Kidney tubule cell (primary cell): Measurements from ENCODE around the gene USP34.
A peak's percentile ranks its signal among the peaks of the same experiment; 100 is the strongest.
"Not testable (repeated sequence)": the region's sequence is repeated elsewhere in the genome, so short reads cannot be mapped to it uniquely, and the experiment has no call there.

Experiments used
- DNase-seq: peaks from one replicate; pipeline ENCODE4 v3.0.0-alpha.2; 2018; ENCODE audit warnings: low spot score

Gene USP34

DNA sequence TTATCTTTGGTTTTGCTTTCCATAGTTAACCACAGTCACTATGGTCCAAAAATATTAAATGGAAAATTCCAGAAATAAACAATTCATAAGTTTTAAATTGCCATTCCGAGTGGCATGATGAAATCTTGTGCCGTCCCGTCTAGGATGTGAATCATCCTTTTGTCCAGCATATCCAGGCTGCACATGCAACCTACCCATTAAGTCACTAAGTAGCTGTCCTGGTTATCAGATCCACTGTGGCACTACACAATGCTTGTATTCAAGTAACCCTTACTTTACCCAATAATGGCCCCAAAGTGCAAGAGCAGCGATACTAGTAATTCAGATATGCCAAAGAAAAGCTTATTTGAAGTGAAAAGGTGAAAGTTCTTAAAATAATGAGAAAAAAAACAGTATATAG is 10.7 kb downstream of the USP34 start:
- peak; percentile 73 for DNase-seq

DNA sequence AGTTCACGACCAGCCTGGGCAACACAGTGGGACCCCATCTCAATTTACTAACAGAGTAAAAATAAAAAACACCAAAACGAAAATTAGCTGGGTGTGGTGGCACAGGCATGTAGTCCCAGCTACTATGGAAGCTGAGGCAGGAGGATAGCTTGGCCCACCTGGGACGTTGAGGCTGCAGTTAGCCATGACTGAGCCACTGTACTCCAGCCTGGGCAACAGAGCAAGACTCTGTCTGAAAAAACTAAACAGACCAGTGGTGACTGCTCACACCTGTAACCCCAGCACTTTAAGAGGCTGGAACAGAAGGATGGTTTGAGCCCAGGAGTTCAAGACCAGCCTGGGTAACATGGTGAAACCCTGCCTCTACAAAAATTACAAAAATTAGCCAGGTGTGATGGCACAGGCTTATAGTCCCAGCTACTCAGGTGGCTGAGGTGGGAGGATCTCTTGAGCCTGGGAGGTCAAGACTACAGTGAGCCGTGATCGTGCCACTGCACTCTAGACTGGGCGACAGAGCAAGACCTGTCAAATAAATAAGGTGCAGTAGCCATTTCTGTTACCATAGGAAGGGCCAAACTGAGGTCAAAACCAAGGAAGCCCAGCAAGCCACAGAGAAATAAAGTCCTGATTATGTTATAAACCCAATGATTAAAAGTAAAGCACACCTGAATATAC is 14.0 kb downstream of the USP34 start:
- no peak for DNase-seq

DNA sequence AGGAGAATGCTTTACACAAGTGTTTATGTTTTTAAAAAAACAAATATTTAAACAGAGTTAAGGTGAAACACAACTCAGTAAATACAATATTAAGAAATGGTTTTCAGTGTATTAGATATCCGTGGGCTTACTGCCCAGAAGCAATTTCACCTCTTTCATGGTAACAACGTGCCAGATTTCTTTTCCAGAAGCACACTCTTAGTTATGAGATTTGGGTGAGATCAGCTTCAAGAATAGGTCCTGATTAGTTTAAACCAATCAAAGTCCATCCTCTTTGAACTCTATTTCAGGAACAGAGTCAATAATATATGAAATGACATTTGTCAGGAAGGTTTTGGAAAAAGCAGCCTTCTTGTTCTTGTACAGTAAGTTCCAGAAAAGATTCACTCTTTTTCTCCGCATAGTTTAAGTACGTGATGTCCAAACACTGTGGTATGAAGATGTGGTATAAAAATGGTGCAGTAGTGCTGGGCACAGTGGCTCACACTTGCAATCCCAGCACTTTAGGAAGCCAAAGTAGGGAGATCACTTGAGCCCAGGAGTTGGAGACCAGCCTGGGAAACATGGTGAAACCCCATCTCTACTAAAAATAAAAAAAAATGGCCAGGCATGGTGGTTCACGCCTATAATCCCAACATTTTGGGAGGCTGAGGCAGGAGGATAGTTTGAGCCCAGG is 14.7 kb downstream of the USP34 start:
- no peak for DNase-seq

DNA sequence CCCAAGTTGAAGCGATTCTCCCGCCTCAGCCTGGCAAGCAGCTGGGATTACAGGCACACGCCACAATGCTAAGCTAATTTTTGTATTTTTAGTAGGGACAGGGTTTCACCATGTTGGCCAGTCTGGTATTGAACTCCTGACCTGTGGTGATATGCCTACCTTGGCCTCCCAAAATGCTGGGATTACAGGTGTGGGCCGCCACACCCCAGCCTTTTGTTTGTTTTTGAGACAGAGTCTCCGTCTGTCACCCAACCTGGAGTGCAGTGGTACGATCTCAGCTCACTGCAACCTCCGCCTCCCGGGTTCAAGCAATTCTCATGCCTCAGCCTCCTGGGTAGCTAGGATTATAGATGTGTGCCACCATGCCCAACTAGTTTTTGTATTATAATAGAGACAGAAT is 15.9 kb downstream of the USP34 start:
- not testable (repeated sequence) for DNase-seq

DNA sequence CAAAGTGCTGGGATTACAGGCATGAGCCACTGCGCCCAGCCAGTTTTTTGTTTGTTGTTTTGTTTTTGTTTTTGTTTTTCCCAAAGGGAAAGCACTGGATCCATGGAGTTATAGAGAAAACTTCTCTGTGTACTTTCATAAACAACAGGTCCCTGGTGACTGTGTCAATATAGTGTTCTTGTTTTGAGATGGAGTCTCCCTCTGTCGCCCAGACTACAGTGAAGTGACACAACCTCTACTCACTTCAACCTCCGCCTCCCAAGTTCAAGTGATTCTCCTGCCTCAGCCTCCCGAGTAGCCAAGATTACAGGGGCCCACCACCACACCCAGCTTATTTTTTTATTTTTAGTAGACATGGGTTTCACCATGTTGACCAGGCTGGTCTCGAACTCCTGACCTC is 16.5 kb downstream of the USP34 start:
- no peak for DNase-seq

DNA sequence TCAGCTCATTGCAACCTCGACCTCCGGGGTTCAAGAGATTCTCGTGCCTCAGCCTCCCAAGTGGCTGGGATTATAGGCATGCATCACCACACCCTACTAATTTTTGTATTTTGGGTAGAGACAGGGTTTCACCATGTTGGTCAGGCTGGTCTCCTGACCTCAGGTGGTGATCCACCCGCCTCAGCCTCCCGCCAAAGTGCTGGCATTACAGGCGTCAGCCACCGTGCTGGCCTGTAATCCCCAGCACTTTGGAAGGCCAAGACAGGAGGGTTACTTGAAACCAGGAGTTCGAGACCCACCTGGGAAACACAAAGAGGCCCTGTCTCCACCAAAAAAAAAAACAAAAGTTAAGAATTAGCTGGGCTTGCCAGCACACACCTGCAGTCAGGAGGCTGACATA is 18.5 kb downstream of the USP34 start:
- no peak for DNase-seq

DNA sequence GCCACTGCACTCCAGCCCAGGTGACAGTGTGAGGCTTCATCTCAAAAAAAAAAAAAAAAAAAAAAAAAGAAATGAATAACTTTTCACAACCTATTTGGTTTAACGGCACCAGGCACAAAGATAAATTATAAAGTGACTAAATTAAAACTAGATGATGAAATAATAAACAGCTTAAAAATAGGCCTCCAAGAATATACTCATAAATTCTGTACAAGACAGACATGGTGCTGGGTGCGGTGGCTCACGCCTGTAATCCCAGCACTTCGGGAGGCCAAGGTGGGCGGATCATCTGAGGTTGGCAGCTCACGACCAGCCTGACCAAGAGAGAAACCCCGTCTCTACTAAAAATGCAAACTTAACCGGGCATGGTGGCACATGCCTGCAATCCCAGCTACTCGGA is 19.7 kb downstream of the USP34 start:
- DNase-seq, result no peak

DNA sequence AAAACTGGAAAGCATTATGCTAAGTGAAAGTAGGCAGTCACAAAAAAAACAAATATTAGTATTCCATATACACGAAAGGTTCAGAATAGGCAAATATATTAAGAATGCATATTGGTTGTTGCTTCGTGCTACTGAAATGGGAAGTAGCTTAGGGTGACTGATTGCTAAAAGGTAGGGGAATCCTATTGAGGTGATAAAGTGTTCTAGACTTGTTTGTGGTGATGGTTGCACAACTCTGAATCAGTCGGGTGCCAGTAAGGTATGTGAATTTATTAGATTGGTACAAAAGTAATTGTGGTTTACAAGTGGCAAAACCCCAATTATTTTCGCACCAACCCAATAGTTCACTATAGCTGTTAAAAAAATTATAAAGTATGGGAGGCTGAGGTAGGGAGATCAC is 20.7 kb downstream of the USP34 start:
- peak; percentile 15 for DNase-seq

DNA sequence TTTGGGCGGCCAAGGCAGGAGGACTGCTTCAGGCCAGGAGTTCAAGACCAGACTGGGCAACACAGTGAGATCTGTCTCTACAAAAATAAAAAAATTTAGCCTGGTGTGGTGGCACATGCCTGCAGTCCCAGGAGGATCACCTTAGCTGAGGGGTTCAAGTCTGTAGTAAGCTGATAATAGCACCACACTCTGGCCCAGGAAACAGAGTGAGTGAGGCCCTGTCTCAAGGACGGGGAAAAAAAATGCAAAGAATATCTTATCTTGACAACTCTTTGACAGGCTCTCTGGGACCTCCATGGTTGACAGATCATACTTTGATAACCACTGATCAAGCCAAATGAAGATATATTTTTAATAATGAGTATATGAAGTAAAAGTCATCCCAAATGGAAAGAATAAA is 22.7 kb downstream of the USP34 start:
- no peak for DNase-seq

DNA sequence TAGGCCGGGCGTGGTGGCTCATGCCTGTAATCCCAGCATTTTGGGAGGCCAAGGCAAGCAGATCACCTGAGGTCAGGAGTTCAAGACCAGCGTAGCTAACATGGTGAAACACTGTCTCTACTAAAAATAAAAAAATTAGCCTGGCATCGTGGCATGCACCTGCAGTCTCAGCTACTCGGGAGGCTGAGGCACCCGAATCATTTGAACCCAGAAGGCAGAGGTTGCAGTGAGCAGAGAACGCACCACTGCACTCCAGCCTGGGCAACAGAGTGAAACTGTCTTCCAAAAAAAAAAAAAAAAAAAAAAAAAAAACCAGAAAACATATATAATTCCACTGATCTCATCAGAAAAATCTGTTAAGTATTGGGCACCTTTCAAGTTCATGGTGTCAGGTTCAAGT is 23.9 kb downstream of the USP34 start:
- DNase-seq, result not testable (repeated sequence)

DNA sequence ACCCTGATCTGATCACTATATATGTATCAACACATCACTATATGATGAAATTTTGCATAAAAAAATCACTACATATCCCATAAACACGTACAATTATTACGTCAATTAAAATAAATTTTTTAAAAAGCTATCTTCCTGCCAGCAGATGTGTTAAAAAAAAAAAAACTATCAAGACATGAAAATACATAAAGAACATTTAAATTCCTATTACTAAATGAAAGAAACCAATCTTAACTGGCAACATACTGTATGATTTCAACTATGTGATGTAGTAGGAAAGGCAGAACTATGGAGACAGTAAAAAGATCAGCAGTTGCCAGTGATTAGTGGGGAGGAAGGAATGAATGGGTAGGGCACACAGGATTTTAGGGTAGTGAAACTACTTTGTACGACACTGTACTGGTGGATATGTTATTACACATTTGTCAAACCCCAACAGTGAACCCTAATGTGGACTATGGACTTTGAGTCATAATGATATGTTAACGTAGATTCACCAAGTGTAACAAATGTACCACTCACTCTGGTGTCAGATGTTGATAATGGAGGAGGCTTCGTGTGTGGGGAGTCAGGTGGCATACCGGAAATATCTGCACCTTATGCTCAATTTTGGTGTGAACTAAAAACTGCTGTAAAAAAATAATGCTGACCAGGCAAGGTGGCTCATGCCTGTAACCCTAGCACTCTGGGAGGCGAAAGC is 27.4 kb downstream of the USP34 start:
- peak; percentile 85 for DNase-seq

DNA sequence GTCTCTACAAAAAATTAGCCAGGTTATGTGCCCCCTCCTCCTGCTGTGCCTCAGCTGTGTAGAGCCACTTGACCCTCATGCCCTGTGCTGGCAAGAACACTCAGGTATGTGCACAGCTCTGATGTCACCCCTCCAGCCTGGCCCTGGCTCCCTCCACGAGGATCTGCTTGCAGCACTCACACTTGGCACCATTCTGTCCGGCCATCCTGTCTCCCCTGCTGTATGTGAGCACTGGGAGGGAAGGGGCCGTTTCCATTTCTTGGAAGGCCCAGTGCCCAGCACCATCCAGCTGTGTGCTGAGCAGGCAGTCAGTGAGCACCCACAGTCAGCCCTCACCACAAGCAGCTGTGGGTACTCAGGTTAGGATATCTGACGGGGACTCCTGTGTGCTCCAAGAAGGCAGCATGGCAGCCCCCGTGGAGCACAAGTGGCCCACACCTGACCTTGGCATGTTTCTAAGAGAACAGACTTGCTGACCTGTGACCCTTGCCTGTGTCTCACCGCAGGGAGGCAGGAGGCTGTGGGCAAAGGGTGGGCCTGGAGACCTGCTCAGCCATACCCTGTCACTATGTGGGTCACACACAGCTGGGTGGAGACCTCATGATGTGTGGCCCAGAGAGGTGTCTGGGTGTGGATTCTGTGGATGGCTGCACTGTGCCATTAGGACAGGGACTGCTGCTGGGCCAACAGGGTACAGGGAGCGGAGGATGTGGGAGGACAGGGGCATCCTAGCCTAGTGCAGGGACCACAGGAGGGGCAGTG is 31.5 kb downstream of the USP34 start:
- DNase-seq, result peak; percentile 21

DNA sequence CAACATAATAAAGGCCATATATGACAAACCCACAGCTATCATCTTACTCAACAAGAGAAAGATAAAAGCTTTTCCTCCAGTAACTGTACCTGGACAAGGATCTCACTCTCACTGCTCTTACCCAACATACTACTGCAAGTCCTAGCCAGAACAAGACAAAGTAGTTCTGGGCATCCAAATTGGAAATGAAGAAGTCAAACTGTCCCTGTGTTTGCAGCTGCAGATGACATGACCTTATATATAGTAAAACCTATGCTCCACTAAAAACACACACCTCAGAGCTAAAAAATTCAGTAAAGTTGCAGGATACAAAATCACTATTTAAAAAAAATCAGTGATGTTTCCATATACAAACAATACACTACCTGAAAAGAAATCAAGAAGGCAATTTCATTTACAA is 32.2 kb downstream of the USP34 start:
- DNase-seq, result no peak

DNA sequence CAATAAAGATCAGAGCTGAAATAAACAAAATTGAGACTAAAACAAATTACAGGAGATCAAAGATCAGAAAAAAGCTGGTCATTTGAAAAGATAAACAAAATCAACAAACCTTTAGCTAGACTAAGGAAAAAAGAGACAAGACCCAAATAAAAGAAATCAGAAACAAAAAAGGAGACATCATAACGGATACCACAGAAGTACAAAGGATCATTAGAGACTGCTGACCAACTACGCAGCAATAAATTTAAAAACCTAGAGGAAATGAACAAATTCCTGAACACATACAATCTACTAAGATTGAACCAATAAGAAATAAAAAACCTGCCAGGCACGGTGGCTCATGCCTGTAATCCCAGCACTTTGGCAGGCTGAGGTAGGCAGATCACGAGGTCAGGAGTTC is 33.7 kb downstream of the USP34 start:
- no peak for DNase-seq

DNA sequence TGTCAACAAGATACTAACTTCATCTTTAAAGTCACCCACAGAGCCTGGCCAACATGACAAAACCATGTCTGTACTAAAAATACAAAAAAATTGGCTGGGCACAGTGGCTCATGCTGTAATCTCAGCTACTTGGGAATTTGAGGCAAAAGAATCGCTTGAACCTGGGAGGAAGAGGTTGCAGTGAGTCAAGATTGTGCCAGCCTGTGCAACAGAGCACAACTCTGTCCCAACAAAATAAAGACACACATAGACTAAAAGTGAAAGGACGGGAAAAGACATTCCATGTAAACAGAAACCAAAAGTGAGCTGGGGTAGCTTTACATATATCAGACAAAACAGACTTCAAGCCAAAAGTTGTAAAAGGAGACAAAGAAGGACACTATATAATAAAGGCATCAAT is 34.8 kb downstream of the USP34 start:
- DNase-seq, result peak; percentile 68

DNA sequence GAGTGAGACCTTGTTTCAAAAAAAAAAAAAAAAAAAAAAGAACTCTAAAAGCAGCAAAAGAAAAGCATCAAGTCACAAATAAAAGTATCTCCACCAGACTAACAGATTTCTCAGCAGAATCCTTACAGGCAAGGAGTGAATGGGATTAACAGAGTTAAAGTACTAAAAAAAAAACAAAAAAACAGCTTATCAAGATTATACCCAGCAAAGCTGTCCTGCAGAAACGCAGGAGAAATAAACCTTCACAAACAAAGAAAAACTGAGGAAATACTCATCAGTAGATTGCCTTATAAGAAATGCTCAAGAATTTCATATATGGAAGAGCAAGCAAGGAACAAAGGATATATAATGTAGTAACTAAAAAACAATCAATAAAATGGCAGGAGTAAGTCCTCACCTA is 35.6 kb downstream of the USP34 start:
- no peak for DNase-seq

DNA sequence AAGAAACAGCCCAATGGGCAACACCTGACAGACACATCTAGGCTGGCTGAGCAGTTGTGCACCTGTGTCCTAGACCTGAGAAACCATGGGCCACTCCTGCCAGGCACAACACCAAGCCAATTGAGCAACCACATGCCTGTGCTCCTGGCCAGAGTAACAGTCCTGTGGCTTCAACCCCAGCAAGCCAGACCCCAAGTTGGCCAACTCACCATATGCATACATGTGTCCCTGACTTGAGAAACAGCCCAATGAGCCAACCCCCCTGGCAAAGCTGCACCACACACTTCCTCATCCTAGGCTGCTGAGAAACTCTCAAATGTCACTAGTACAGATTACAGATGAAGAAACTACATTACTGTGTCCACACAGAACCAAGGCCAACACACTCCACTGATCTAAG is 36.6 kb downstream of the USP34 start:
- no peak for DNase-seq

DNA sequence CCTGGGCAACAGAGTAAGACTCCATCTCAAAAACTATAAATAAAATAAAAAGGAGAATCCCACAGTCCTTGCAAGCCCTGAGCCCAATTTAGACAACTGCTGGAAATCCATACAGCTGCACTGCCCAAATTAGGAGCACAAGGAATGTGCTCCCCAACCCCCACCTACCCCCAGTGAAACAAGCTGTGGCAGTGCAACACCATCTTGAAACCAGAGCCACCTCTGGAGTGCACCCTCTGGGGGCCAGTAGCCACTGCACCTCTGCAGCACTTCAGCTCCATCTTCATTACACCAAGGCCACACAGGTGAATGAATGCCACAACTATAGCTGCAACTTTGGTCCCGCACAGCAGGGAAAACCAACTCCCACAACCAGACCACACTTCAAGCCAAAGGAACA is 37.3 kb downstream of the USP34 start:
- no peak for DNase-seq

DNA sequence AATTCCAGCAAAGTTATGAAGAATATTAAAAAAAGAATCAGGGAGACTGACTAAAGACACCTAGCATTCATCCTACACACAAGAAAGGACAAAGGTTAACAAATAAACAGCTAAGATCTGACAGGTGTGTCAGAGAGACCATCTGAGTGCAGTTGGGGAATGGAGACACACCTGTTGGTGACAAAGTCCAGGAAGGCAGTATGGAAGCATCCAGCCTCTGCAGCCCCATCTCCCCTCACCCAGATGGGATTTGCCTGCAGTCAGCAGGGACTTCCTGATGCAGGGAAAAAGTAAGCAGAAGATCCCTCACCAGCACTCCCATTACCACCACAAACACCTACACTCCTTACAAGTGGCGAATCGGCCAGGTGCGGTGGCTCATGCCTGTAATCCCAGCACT is 37.9 kb downstream of the USP34 start:
- DNase-seq, result no peak

DNA sequence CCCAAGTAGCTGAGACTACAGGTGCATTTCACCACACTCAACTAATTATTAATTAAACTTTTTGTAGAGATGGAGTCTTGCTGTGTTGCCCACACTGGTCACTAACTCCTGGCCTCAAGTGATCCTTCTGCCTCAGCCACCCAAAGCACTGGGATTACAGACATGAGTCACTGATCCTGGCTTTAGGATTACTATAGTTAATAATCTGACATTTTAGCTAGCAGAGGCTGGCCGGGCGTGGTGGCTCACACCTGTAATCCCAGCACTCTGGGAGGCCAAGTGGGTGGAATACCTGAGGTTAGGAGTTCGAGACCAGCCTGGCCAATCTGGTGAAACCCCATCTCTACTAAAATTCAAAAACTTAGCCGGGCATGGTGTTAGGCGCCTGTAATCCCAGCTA is 39.5 kb downstream of the USP34 start:
- DNase-seq, result no peak

DNA sequence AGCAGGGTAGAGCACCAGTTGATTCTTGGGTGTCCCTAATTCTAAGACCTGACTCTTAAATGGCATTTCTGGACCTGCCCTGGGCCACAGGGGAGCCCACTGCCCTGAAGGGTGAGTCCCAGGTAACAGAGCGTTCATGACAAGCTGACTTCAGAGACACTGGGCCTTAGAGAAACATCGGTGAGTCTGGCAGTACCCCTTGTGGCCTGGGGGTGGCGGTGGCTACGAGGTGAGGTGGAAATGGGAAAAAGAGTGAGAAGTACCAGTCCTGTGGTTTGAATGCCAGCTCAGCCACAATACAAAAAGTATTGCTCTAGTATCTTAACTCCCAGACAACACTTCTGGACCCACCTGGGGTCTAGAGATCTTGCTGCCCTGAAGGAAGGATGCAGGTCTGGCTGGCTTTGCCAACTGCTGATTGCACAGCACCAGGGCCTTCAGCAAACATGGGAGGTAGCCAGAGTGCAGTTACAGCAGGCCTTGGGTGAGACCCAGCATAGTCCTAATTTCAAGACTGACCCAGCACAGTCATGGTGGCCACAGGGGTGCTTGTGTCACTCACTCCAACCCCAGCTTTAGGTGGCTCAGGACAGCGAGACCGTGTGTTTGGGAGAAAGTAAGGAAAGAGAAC is 44.5 kb downstream of the USP34 start:
- DNase-seq, result peak; percentile 49

DNA sequence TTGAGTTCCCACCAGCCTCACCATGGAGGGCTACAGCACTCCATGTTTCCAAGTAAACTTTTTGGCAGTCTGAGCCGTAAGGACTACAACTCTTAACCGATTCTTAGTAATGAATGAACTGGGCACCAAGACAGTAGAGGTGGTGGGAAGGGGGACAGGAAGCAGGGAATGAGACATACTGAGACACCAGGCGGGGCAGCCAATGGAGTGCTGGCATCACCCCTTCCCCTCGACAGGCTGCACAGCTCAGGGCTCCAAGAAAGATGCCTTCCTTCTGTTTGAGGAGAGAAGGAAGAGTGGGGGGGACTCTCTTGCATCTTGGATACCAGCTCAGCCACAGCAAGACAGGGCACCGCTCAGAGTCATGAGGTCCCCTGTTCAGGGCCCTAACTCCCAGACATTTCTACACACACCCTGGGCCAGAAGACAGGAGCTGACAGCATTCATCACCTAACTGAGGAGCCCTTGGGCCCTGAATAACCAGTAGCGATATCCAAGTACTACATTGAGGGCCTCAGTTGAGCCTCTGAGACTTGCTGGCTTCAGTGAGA is 45.2 kb downstream of the USP34 start:
- no peak for DNase-seq
